Gastrocnemius medialis (tissue), 4 donors: Measurements from ENCODE around the gene PPP1R16B.

Experiments used
- POLR2A ChIP-seq, 2 donors: fragments of 450-650 bp; IDR thresholded peaks; one replicate each; pipeline ENCODE4 v1.6.1; 2017; ENCODE audit warnings: antibody characterized with exemption in 2 of 2, mild to moderate bottlenecking in 2 of 2, moderate library complexity in 2 of 2
- TF ChIP-seq, protein P1 (sequence below), 5 experiments: fragments of 450-650 bp in 3 of 5; fragments of 200-600 bp in 2 of 5; sonication (generic) in 2 of 5; IDR thresholded peaks in 4 of 5; conservative IDR thresholded peaks in 1 of 5; 1 replicate in 4 of 5; 2 replicates in 1 of 5; pipeline ENCODE4 v1.5.1; 2016 to 2019; ENCODE audit warnings: antibody characterized with exemption in 5 of 5, mild to moderate bottlenecking in 3 of 5, moderate library complexity in 3 of 5

GRCh38 chr20:38920851-38921250 lies 115.4 kb downstream of the PPP1R16B start:
- TF ChIP-seq, protein P1, sequence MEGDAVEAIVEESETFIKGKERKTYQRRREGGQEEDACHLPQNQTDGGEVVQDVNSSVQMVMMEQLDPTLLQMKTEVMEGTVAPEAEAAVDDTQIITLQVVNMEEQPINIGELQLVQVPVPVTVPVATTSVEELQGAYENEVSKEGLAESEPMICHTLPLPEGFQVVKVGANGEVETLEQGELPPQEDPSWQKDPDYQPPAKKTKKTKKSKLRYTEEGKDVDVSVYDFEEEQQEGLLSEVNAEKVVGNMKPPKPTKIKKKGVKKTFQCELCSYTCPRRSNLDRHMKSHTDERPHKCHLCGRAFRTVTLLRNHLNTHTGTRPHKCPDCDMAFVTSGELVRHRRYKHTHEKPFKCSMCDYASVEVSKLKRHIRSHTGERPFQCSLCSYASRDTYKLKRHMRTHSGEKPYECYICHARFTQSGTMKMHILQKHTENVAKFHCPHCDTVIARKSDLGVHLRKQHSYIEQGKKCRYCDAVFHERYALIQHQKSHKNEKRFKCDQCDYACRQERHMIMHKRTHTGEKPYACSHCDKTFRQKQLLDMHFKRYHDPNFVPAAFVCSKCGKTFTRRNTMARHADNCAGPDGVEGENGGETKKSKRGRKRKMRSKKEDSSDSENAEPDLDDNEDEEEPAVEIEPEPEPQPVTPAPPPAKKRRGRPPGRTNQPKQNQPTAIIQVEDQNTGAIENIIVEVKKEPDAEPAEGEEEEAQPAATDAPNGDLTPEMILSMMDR (IDR thresholded peaks at IDR 0.05 in 4 of 5, conservative IDR thresholded peaks at IDR 0.05 in 1 of 5), result no peak
- TF ChIP-seq POLR2A (IDR thresholded peaks at IDR 0.05), result no peak
